DMS 273 (cell line): ENCODE results near the gene BPGM.

ENCODE experiments used
- DNase-seq: peaks from one replicate; lab custom pipeline; 2025; ENCODE audit not compliant: unreplicated experiment; lab: John Stamatoyannopoulos, UW

The BPGM gene

DNA sequence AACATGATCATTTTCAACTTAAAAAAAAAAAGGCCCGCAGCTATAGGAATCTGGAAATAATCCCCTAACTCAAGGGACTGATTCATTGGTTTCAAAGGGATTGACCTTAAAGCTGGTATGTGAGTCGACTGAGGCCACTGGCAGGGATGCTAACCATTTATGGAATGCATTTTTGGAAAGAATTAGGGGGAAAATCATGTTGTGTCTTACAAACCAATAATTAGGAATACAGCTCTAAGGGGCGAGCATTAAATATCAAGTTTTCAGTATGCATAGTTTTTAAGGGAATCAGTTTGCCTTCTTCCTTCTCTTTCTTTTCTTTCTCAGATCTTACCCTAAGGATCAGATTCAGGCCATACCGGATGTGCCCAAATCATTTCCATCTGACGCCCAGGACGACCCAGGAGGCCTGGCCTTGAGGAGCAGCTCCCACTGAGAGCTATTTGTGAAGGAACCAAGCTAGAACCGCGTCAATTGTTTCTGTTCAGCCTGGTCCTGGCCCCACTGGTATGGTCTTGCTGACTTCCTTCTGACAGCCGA, 48.7 kb downstream of the BPGM start:
- no peak for DNase-seq

DNA sequence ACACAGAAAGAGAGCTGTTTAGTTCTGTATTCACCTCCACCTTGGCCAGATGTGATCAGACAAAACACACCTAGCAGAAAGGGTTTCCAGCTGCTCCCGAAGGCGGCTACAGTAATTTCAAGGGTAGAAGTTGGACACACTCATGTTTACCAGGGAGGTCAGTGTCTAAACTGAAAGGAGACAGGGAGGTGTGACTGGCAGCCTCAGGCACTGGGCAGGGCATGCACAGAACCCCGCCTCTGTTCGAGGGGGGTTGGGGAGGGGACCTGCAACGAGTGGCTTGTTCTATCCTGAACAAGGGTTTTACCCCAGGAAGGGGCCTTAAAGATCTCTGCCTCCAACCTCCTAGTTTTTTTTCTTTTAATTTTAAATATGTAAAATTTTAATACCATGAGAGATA, 49.6 kb downstream of the BPGM start:
- no peak for DNase-seq

DNA sequence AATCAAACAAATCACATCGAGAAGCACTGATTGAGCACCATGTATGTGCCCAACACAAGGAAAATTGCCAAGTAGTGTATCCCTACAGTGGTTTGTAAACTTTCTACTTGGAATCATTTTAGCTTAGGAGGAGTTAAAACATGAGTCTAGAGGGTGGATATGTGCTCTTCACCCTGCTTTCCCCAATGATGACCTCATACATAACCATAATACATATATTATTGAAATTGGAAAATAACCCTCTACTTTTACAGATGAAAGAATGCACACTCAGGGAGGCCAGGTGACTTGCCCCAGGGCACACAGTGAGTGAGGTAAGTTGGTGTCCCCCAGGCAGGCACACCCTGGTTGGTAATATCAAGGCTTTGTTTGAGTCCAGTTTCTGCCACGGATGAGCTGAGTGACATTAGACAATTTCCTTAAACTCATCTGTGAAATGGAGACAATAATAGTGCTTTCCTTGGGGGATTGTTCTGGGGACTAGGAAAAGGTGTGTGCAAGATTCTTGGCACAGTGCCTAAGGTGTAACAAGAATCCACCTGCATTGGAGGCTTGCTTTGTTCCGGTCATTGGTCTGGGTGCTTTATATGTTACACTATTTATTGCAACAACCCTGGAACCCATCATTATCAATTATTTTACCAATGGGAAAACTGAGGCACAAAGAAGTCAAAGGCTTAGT, 50.7 kb downstream of the BPGM start:
- no peak for DNase-seq

DNA sequence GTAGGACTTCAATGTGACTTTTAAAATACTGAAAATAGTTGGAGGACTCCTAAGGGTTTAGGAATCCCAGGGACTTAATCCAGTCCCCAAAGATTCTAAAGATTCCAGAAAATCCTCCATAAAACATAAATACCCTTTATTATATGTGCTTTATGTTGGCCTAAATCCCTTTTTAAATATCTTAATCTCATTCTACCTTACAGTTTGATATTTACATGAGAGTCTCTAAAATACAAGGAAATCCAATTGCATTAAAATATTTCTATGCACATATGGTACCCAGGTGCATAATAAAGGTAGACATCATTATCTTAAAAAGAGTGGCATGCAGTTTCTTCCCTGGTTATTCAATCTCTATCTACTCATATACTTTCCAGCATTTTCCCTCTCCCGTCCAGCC, 51.8 kb downstream of the BPGM start:
- no peak for DNase-seq

DNA sequence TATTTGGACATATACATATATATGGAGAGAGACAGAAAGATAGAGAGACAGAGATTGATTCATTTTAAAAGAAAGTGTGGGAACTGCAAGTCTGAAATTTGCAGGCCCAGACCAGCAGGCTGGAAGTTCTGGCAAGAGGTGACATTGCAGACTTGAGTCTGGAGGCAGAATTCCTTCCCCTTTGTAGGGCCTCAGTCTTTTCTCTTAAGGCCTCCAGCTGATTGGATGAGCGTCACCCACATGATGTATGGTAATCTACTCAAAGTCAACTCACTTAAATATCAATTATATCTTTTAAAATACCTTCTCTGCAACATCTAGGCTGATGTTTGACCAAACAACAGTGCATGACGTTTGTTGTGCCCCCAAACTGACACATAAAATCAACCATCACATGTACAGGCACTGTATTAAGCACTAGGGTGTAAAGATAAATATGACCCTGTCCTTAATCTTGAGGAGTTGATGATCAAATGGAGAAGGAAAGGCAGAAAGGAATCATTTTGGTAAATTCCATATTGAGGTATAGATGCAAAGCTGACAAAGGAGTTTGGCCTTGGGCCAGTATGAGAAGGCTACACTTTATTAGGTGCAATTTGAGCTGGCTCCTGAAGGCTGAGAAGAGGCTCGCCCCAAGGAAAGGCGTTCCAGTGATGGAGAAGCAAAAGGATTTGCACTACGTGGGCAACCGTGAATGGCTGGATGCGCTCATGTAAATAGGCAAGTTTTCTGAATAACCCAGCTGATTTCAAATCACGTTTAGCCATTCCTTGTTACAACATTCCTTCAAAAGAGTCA, 52.6 kb downstream of the BPGM start:
- peak; percentile 19 for DNase-seq

DNA sequence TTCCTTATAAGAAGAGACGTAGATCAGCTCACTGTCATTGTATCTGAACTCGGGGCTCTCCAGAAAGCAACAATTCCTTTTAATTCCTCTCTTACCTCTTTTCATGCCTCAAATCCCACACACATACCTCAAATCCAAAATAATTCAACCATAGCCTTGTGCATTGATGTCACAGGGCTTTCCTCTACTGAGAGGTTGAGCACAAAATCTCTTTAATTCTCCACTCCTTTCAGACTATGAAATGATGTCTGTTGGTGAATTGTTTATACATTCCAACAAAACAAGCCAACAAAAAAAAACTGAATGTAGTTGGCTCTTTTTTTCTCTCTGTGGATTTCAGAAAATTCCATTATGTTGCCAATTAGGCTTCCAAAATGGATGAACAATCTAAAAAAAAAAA, 53.2 kb downstream of the BPGM start:
- DNase-seq, result no peak

DNA sequence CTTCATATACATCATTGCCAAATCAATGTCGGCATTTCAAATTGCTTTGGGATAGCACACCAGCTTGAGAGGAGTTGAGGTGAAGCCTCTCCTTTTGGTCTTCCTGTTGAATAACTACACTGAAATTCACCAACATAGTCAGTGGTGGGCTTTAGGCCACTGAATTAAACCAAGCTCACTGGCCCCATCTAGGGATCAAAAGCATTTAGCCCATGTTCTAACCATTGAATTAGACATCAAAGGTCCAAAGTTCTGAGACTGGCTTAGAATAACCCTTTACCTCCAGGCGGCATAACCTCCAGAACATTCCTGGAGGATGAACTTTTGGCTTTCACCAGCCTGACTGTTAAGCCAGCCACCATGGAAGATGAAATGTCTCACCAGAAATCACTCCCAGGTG, 54.6 kb downstream of the BPGM start:
- peak; percentile 68 for DNase-seq

DNA sequence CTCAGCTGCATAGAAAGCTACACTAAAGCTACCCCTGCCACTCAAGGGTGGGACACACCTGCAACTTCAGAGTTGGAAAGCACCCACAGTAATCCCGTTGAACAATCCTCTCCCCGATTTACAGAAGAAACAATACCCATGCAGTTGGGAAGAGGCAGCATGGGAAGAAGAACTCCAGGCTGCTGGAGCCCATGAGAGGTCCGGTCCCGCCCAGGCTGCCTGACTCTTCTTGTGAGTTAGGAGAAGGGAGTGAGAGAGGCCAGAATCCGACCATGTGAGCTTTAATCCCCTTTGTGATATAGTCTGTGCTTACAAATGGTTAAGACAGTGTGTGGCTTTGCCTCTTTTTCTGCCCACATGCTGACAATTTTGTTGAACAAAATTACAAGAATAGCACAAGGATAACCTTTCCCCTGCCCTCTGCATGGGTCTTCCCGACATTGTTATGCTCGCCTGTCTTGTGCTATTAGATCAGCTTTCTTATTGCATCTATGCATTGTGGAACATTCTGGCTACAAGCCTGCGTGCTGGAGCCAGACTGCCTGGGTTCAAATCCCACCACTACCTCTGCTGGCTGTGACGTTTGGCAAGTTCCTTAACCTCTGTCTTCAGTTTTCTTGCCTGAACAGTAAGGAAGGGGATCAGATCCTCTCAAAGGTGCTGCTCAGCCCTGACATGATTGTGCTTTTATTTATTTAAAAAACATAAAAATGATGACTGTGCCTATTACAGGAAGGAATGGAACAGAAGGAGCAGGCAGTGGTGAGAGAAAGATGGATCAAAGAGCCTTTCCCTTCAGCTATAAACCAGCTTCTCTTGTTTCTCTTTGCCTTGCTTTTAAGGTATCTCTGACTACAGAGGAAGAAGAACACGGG, 56.0 kb downstream of the BPGM start:
- DNase-seq, result no peak

DNA sequence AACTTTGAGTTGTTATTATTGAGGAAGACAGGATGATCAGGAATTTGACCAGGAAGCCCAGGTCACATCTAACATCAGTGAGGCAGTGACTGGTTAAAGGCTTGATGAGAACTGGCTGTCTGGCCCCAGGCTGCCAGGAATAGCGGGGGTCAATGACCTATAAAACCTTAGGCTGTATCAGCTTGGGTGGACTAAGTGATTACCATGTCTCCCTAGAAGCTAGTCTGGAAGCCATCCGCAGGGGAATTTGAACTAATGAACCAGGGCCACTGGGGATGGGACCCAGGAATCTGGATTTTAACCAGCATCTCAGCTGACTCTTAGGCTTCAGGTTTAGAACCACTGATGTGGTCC, 56.6 kb downstream of the BPGM start:
- DNase-seq, result no peak

DNA sequence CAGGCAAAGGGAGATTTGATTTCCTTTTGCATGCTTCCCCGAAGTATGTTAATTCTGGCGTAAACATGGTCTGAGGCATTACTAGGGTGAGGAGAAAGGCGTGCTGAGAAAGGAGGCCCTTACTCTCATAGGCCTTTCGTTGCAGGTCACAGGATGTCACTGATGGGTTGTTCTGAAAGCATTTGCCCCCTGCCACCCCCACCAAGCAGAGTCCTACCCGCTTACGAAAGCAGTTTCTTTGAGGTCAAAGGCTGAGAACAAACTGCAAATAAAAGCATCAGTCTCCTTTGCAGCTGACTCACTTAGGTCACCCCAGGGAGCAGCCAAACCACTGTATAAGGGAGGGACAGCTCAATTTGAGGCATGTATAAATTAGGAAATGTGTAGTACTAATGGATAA, 57.1 kb downstream of the BPGM start:
- DNase-seq, result no peak

DNA sequence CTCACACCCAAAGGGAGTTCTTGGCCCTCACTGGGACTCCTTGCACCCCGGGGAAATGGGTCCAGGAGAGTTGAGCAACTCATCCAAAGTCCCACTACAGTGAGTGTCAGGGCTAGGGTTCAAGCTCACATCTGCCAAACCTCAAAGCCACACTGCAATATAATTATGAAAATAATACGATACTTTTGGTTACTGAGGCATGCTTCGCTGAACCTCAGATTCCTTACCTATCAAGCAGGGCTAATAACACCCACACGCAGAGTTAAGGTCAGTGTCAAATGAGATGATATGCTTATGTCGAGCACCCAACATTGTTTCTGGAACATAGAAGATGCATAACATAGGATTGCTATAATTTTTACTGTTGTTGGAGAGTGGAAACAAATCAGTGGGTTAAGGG, 58.2 kb downstream of the BPGM start:
- no peak for DNase-seq

DNA sequence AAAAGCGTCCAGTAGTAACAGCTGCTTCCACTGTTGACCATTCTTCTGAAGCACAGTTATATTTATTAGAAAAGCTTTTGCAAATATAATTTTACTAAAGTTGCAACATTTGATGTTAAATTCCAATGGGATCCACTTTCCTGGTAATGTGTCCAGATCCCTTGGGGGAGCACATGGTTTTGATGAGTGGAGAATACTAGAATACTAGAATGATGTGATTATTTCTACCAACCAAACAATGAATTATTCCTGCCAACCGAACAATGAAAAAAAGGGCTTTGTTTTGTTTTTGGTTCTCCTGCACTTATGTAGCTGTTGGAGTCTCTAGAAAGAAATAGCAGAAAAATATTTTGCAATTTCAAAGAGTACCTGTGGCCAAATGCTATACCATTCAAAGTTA, 59.1 kb downstream of the BPGM start:
- DNase-seq, result no peak

DNA sequence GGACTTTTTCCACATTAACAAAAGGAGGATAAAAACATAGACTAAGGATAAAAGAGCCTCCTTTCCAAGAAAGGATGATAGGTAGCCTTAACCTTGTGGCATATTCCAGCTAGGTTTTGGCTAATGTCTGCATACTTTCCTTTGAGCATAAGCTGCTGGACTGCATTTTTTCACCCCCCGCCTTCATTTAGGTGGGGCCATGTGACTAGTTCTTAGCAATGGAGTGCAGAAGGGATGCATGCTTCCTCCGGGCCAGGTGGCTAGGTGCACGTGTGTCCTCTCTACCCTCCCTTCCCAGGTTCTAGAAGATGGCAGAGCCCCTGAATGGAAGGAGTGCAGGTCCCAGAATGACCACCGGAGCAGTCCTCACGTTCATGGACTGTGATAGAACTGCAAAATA, 59.8 kb downstream of the BPGM start:
- no peak for DNase-seq

DNA sequence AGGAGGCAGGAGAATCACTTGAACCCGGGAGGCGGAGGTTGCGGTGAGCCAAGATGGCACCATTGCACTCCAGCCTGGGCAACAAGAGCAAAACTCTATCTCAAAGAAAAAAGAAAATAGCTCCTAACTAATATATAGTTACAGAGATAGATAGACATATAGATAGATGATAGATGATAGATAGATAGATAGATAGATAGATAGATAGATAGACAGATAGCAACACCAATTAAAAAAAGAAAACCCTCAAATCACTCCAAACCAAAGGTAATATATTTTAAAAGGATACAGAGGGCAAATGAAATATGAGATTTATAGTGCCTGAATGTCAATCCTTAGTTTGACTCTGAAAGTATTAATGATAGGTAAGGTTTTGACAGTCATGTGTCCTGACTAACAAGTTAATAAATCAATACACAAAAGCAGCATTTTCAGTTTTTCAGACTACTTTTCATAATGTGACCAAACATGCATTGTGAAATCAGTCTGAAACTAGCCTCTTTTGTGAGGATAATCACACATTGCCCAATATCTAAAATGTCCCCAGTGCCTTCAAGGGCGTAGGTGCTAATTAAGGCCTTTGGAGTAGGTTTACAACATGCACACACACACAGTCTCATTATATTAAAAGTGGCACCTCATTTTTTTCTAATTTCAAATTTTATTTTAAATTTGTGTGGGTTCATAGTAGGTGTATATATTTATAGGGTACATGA, 61.2 kb downstream of the BPGM start:
- DNase-seq, result no peak

DNA sequence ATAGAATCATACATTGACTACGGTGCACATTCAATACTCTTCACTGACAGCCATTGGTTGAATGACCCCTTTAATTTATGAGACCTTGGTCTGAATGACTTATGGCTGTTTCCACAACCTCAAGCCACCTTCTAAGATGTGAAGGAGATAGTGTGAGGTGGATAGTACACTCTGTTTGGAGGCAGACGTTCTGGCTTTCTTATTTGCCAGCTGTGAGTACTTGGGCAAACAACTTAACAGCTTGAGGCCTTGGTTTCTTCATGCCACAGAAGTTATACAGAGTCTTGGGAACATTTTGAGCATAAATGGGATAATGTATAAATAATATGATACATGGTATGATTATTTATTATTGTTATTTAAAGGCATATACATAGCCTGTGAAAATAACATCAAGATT, 62.0 kb downstream of the BPGM start:
- no peak for DNase-seq

DNA sequence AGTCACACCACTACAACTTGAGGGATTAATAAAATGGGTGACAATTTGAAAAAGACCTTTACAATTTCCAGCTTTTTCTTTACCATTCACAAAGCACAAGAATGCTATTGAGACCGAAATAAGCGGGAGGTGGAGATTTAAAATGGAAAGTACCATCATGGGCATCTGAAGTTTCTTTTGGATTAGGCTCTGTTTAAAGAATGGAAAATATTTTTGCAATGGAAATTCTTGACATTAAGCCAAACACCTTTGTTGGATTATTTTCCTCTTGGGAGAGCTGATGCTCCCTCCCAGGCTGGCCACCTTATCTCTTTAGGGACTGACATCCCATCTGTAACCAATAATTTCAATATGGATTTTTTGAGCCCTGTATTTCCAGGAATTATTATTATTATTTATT, 62.5 kb downstream of the BPGM start:
- no peak for DNase-seq

DNA sequence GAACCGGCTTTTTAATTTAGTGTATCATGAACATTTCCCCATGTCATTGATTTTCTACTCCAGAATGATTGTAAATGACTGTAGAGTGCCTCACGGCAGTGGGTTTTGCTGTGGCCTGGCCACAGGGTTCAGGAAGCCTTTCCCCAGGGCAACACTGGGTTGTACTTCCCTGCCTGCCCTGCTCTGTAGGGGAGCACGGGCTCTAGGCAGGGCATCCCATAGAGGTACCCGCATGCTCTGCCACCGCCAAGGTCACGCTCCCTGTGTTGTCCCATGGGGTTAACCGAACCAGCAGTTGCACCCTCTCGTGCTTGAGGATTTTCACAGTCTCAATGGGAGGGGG, 63.8 kb downstream of the BPGM start:
- no peak for DNase-seq

DNA sequence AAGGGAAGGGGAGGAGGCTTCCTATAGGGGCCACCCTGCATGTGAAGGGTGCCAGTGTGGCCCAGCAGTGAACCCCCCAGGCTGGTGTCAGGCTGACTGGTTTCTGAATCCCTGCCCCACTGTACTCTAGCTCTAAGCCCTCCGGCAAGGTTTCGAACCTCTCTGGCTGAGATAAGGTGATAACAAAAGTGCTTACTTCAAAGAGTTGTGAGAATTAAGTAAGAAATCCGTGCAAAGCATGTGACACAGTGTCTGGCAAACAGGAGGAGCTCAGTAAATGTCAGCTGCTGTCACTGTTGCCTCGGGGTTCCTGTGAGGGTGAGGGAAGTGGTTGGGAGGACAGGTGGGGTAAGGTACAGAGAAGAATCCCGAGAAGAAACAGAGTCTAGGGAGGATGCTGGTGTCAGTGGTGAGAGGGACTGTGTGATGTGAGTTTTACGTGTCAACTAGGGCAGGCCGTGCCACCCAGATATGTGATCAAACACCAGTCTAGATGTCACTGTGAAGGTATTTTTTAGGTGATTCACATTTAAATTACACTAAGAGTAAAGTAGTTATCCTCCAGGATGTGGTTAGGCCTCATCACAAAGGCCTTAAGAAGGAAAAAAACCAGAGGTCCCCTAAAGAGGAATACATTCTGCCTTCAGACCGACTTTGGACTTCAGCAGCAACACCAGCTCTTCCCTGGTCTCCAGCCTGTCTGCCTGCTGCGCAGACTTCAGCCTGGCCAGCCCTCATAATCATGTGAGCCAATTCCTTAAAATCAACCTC, 64.4 kb downstream of the BPGM start:
- no peak for DNase-seq

DNA sequence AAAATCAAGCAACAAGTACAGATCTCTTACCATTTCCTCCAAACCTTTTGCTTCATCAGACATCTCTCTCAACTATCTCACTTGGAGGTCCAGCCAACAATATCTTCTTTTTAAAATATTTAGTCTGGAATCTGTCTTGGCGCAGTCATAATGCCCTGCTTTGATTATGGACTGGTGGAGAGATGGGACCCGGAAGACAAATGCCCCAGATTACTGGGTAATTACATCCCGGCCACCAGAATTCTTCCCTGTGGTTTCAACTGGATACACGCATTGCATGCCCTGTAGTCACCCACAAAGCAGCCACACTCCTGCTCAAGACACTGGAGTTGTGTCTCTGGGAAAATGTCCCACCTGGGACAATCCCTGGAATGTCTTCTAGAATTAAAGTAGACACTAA, 65.5 kb downstream of the BPGM start:
- no peak for DNase-seq

DNA sequence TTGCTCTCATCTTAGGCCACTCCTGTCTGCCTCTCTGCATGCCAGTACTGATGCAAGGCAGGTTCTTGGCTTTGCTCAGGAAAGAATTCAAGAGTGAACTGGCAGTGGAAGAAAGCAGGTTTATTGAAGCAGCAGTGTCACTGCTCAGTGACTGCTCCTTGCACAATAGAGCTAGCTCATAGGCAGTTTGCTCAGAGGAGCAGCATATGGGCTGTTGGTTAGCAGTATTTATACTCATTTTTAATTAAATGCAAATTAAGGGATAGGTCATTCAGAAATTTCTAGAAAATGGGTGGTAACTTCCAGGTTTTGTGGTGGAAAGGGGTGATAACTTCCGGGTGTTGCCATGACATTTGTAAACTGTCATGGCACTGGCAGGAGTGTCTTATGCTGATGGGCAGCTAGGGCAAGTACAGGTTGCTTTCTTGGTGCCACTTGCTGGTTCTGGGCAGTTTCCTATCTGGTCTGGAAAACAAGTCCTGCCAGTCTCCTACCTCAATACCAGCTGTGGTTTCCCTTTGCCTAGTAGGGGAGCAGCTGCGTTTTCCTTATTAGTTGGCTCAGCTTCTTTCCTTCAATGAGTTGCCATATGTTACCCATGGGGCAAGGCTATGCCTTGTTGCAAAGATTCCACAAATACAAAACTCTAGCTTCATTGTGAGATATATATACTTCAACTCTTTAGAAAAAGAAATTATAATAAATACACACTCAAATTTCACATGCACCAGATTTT, 68.0 kb downstream of the BPGM start:
- peak; percentile 96 for DNase-seq
